ENCODE results near the gene MAGI2.

Gene MAGI2

DNA sequence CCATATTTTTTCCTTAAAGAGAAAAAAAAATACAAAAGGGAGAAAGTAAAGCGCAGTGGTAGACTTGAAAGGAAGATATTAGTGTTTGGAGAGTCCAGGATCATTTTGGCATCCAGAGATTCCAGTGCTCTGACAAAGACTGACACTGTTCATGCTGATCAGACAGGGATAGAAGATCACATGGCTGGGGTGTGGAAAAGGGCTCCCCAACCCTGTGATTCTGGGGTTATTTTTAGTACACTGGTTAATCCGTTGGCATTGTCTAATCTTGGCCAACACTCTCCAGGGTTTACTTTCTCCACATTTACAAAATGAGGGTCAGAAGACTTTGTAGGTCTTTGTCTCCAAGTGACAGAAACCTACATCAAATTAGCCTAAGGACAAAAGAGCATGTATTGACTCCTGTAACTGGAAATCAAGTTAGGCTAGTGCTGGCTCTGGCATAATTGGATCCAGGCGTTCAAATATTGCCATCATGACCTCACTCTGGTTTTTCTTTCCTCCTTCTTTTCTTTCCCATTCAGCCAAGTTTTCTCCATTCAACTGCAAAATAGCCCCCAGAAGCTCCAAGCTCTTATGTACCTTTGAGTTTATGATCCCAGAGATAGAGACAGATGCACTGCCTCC is 1473.3 kb downstream of the MAGI2 start:
- DNase-seq (ENCODE audit: low read depth in 3 of 3, low spot score in 1 of 3): no peak

GRCh38 chr7:77979219-77979618 is 1474.2 kb downstream of the MAGI2 start:
- no peak for DNase-seq (ENCODE audit: low read depth in 3 of 3, low spot score in 1 of 3)

DNA sequence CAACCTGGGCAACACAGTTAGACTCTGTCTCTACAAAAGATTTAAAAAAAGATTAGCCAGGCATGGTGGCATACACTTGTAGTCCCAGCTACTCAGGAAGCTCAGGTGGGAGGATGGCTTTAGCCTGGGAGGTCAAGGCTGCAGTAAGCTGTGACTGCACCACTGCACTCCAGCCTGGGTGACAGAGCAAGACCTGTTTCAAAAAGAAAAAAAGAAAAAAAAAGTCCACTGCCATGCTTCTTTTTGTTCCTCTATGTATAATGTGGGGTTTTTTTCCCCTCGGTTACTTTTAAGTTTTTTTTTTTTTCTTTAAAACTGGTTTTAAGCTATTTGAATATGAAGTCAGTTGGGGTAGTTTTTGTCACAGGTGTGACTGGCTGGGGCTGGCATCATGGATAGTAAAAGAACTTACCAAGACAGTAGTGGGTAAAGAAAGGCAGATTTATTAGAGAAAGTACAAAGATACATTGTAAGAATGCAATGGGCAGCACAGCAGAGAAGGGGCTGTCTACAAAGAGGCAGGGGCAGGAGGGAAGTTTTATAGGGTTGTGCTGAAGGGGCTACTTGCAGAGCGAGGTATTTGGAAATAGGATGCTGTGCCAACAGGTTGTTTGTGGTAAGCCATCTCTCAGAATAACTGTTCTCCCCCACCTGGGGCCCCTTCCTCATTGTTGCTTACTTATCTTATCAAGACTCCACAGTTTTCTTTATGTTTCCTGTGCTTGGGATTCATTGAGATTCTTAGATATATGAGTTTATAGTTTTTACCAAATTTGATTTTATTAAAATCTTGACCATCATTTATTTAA is 1477.6 kb downstream of the MAGI2 start:
- DNase-seq (ENCODE audit: low read depth in 3 of 3, low spot score in 1 of 3): no peak

DNA sequence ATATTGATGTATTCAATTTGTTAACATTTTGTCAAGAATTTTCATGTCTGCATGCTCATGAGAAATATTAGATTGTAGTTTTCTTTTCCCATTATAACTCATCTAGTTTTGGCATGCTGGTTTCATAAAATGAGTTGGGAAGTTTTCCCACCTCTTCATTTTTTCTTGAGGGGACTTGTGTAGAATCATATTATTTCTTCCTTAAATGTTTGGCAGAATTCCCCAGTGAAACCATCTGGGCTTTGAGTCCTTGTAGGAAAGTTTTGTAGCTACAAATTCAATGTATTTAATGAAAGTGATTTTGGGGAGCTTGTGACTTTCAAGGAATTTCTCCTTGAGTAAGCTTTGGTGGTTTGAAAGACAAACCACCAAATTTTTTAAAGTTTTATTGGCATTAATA is 1481.7 kb downstream of the MAGI2 start:
- no peak for DNase-seq (ENCODE audit: low read depth in 3 of 3, low spot score in 1 of 3)

DNA sequence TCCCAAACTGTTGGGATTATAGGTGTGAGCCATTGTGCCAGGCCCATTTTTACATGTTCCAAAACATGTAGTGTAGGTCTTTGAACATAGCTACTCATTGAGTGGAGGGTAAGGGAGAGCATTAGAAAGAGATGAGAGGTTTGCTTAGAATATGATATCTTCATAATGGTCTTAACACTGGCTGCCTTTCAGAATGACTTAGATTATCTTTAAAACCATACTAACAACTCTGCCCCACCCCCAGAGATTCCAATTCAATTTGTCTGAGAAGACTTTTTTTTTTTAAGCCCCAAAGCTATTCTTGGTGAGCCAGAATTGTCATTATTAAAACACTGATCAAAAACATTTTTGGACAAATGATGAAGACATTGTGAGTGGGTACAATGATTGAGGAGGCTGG is 1486.0 kb downstream of the MAGI2 start:
- DNase-seq (ENCODE audit: low read depth in 3 of 3, low spot score in 1 of 3): no peak

Measured in stimulated activated CD4-positive, alpha-beta T cell treated with anti-CD3 and anti-CD28 coated beads, TNF-alpha, amount 100 ng/mL, for 1 hour (primary cell).